OCI-LY1 (cell line): Measurements from ENCODE around the gene LAMA3.
A peak's percentile ranks its signal among the peaks of the same experiment; 100 is the strongest.

Experiments used
- EZH2 ChIP-seq: fragments of 200-600 bp; sonication (generic), shearing (Covaris generic); IDR thresholded peaks from 2 replicates; pipeline ENCODE4 v1.8.0; 2017; ENCODE audit warnings: borderline replicate concordance, mixed run types, mild to moderate bottlenecking, antibody characterized with exemption, low read length, moderate library complexity, mixed read lengths
- TF ChIP-seq, protein P1 (sequence below): fragments of 200-600 bp; sonication (generic), shearing (Covaris generic); IDR thresholded peaks from 2 replicates; pipeline ENCODE4 v1.5.1; 2017; ENCODE audit warnings: mild to moderate bottlenecking, antibody characterized with exemption, low read length, moderate library complexity, mixed read lengths

DNA sequence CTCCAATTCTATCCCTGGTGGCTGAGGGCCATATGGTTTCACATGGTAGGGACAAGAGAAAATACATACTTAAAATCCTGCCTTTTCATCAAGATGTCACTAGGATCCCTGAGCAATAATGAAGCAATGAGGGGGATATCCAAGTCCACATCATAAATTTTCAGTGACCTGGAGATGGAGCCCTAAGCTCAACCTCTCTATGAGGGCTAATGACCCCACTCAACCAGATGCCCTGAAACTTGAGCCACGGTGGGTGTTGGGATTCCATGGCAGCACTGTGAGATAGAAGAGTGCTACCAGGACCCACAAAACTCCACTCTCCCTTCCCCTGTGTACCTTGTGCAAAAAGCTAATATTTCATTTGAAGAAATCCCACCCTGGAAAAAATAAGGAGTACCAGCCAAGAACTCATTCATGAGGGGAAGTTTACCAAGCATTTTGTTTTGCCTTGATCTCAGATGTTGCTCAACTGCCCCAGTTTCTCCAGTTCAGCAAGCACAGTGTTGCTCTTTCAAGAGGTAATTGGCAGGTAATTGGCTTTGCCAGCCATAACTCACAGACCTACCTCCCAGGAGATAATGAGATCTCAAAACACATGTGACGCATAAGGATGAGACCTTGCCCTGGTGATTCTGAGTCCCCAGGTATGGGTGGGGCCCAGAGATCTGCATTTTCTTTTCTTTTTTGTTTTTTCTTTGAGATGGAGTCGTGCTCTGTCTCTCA is 274.4 kb downstream of the LAMA3 start:
- TF ChIP-seq, protein P1, sequence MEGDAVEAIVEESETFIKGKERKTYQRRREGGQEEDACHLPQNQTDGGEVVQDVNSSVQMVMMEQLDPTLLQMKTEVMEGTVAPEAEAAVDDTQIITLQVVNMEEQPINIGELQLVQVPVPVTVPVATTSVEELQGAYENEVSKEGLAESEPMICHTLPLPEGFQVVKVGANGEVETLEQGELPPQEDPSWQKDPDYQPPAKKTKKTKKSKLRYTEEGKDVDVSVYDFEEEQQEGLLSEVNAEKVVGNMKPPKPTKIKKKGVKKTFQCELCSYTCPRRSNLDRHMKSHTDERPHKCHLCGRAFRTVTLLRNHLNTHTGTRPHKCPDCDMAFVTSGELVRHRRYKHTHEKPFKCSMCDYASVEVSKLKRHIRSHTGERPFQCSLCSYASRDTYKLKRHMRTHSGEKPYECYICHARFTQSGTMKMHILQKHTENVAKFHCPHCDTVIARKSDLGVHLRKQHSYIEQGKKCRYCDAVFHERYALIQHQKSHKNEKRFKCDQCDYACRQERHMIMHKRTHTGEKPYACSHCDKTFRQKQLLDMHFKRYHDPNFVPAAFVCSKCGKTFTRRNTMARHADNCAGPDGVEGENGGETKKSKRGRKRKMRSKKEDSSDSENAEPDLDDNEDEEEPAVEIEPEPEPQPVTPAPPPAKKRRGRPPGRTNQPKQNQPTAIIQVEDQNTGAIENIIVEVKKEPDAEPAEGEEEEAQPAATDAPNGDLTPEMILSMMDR, result 0 out of 2 replicates have a peak, but pooled peaks have one; percentile 5
- no peak for TF ChIP-seq EZH2
